IMR-90 (cell line): ENCODE results near the gene ZNF366. TPM values are rescaled to one million over a fixed set of nuclear protein-coding genes. Genes with fewer than 3 reads are reported as not detected.

Experiments
- ATAC-seq: fragments of 200-7000 bp; cut with Tn5 transposase; 2 replicates; pipeline ENCODE4 v1.9.1; 2020; ENCODE audit warnings: low read depth, mild to moderate bottlenecking, moderate library complexity
- BruUV-seq: library from RNA; stranded (reverse); fragments of 400-500 nt; replicated peaks from 2 replicates; lab custom pipeline; 2021; lab: Mats Ljungman, UMichigan
- CTCF ChIA-PET: fragments of 300-600 bp; formaldehyde crosslinking; extraction: SDS; loops from one replicate; lab custom pipeline; 2021; ENCODE audit warnings: antibody characterized with exemption; lab: Yijun Ruan, JAX
- POLR2A ChIA-PET: fragments of 300-600 bp; sonication (Branson Sonifier 250); formaldehyde crosslinking; loops from one replicate; lab custom pipeline; 2022; ENCODE audit warnings: antibody characterized with exemption; ENCODE audit not compliant: unreplicated experiment; lab: Charles Lee
- DNase-seq: peaks from one replicate; pipeline ENCODE4 v3.0.0; 2013
- H2AFZ ChIP-seq: replicated peaks from 2 replicates; pipeline ENCODE3; 2013; ENCODE audit warnings: low read length, mild to moderate bottlenecking; ENCODE audit not compliant: poor library complexity
- H2AK5ac ChIP-seq: 2 replicates; pipeline ENCODE4 v1.6.1; 2013; ENCODE audit warnings: low read depth, low read length, inconsistent platforms
- H2AK9ac ChIP-seq: replicated peaks from 2 replicates; pipeline ENCODE3; 2013; ENCODE audit warnings: mild to moderate bottlenecking, low read depth, low read length, moderate library complexity; ENCODE audit not compliant: poor library complexity
- H2BK120ac ChIP-seq: 2 replicates; pipeline ENCODE4 v1.6.1; 2013; ENCODE audit warnings: low read depth, low read length, inconsistent platforms
- H2BK15ac ChIP-seq: 3 replicates; pipeline ENCODE4 v1.6.1; 2013; ENCODE audit warnings: low read depth, low read length, inconsistent platforms
- H2BK20ac ChIP-seq: 2 replicates; pipeline ENCODE4 v1.6.1; 2013; ENCODE audit warnings: low read depth, mild to moderate bottlenecking, inconsistent platforms, low read length, moderate library complexity
- H2BK5ac ChIP-seq: 2 replicates; pipeline ENCODE4 v1.6.1; 2013; ENCODE audit warnings: mild to moderate bottlenecking, low read depth, low read length, inconsistent platforms; ENCODE audit not compliant: poor library complexity, severe bottlenecking
- H3K14ac ChIP-seq: replicated peaks from 2 replicates; pipeline ENCODE4 v1.6.1; 2013; ENCODE audit warnings: low read depth, low read length, inconsistent platforms
- H3K18ac ChIP-seq: 2 replicates; pipeline ENCODE4 v1.6.1; 2013; ENCODE audit warnings: low read depth, low read length, control low read depth
- H3K23ac ChIP-seq: 2 replicates; pipeline ENCODE4 v1.6.1; 2013; ENCODE audit warnings: low read depth, low read length, inconsistent platforms
- H3K27ac ChIP-seq: 2 replicates; pipeline ENCODE4 v1.5.1; 2013; ENCODE audit warnings: mild to moderate bottlenecking, control low read depth, low read length; ENCODE audit not compliant: insufficient read depth
- H3K27me3 ChIP-seq: 2 replicates; pipeline ENCODE4 v1.6.1; 2013; ENCODE audit warnings: low read length; ENCODE audit not compliant: control insufficient read depth, insufficient read depth
- H3K36me3 ChIP-seq: 2 replicates; pipeline ENCODE4 v1.6.1; 2013; ENCODE audit warnings: low read length, mixed read lengths; ENCODE audit not compliant: control insufficient read depth, insufficient read depth
- H3K4ac ChIP-seq: 2 replicates; pipeline ENCODE4 v1.6.1; 2013; ENCODE audit warnings: low read depth, low read length, inconsistent platforms
- H3K4me1 ChIP-seq: 2 replicates; pipeline ENCODE4 v1.6.1; 2013; ENCODE audit warnings: low read length, mixed read lengths; ENCODE audit not compliant: control insufficient read depth, insufficient read depth
- H3K4me2 ChIP-seq: 2 replicates; pipeline ENCODE4 v1.6.1; 2013; ENCODE audit warnings: low read depth, mild to moderate bottlenecking, control low read depth, low read length, moderate library complexity
- H3K4me3 ChIP-seq: 2 replicates; pipeline ENCODE4 v1.5.1; 2013; ENCODE audit warnings: low read depth, mild to moderate bottlenecking, control low read depth, low read length, moderate library complexity; ENCODE audit not compliant: insufficient read depth
- H3K56ac ChIP-seq: 2 replicates; pipeline ENCODE4 v1.6.1; 2013; ENCODE audit warnings: low read length, inconsistent platforms; ENCODE audit not compliant: insufficient read depth; ENCODE audit errors: extremely low read depth
- H3K79me1 ChIP-seq, 2 experiments: 2 replicates each; pipeline ENCODE4 v1.6.1; 2013; ENCODE audit warnings: low read length in 2 of 2, inconsistent platforms in 1 of 2, low read depth in 1 of 2
- H3K9ac ChIP-seq: 2 replicates; pipeline ENCODE4 v1.6.1; 2013; ENCODE audit warnings: low read depth, low read length, control low read depth
- H3K9me1 ChIP-seq: 2 replicates; pipeline ENCODE4 v1.6.1; 2013; ENCODE audit warnings: low read length, inconsistent platforms; ENCODE audit not compliant: insufficient read depth
- H3K9me3 ChIP-seq: 2 replicates; pipeline ENCODE4 v1.6.1; 2013; ENCODE audit warnings: low read length; ENCODE audit not compliant: control insufficient read depth, insufficient read depth
- H4K20me1 ChIP-seq: 2 replicates; pipeline ENCODE4 v1.6.1; 2013; ENCODE audit warnings: low read length, inconsistent platforms; ENCODE audit not compliant: insufficient read depth
- H4K5ac ChIP-seq: 2 replicates; pipeline ENCODE4 v1.6.1; 2013; ENCODE audit warnings: mild to moderate bottlenecking, low read depth, low read length, control low read depth
- H4K8ac ChIP-seq, 2 experiments: 2 replicates each; pipeline ENCODE4 v1.6.1; 2013; ENCODE audit warnings: low read depth in 2 of 2, low read length in 2 of 2, control low read depth in 1 of 2, inconsistent platforms in 1 of 2
- H4K91ac ChIP-seq: 2 replicates; pipeline ENCODE4 v1.6.1; 2013; ENCODE audit warnings: low read depth, low read length, inconsistent platforms; ENCODE audit not compliant: insufficient read depth
- MAZ ChIP-seq: IDR thresholded peaks from 2 replicates; pipeline ENCODE4 v1.6.1; 2012; ENCODE audit warnings: low read depth, mild to moderate bottlenecking, low read length, improper control_type of control experiment, moderate library complexity, borderline replicate concordance
- MXI1 ChIP-seq: IDR thresholded peaks from 2 replicates; pipeline ENCODE4 v1.6.1; 2012; ENCODE audit warnings: low read depth, mild to moderate bottlenecking, low read length, moderate library complexity, borderline replicate concordance
- NFE2L2 ChIP-seq: fragments of 150-350 bp; IDR thresholded peaks from 2 replicates; pipeline ENCODE4 v1.6.1; 2016; ENCODE audit warnings: low read depth, mild to moderate bottlenecking, low read length
- RCOR1 ChIP-seq: IDR thresholded peaks from 2 replicates; pipeline ENCODE4 v1.6.1; 2012; ENCODE audit warnings: mild to moderate bottlenecking, low read length, improper control_type of control experiment; ENCODE audit not compliant: insufficient replicate concordance
- WGBS, 2 experiments: methylation state at CpG; one replicate each; pipeline versions ENCODE4 v1.1.5 to v1.1.7; 2013; ENCODE audit warnings: missing lambda C conversion rate in 2 of 2; ENCODE audit not compliant: insufficient read length in 1 of 2; ENCODE audit errors: extremely low coverage in 2 of 2; 5-methylcytosine and 5-hydroxymethylcytosine counted together
- dilution Hi-C: fragments of 300-500 bp; cut with HindIII; formaldehyde crosslinking; loops from one replicate; pipeline ENCODE4 v1.14.3; 2018; ENCODE audit warnings: low sequenced_read_pairs; ENCODE audit not compliant: unreplicated experiment
- in situ Hi-C: fragments of 300-500 bp; cut with MboI; formaldehyde crosslinking; loops from 3 replicates; pipeline ENCODE4 v1.14.3; 2019; ENCODE audit warnings: low sequenced_read_pairs, inconsistent platforms, mixed read lengths
- intact Hi-C: fragments of 100-400 bp; cut with micrococcal nuclease; formaldehyde crosslinking; loops from 2 replicates; pipeline ENCODE4 v1.10.0; 2022
- polyA plus RNA-seq, 3 experiments: library from polyadenylated mRNA; depleted of rRNA; stranded (reverse); fragments of >200 nt; gene quantifications; 2 replicates each; pipeline ENCODE4 v1.2.3, GENCODE V29; 2012; ENCODE audit warnings: low replicate concordance in 1 of 3
- total RNA-seq: library from RNA; depleted of rRNA; stranded (reverse); fragments of >200 nt; gene quantifications from 2 replicates; pipeline ENCODE4 v1.2.3, GENCODE V29; 2012

ZNF366 gene
- total and polyA plus RNA-seq, 2 of the 4 experiments (the other 2 are of a cell fraction) = not detected

- in situ Hi-C loops (no loop called here), dilution Hi-C loops (no loop called here), intact Hi-C loops (no loop called here)
- Histone ChIP-seq H3K9ac (no peak overlapping the region), H2BK15ac (no peak overlapping the region), H3K23ac (no peak overlapping the region), H2BK5ac (no peak overlapping the region), H3K36me3 (no peaks in the 10 kb centered on the region), H2AFZ (no peak overlapping the region), H3K27ac (no peak overlapping the region), H4K8ac (no peak overlapping the region), H4K5ac (no peak overlapping the region), H3K4me1 (peaks cover 5% of the 10 kb centered on the region; the same call in 1 of the 2 replicates), H3K56ac (no peak overlapping the region), H3K9me1 (no peaks in the 10 kb centered on the region), H3K4ac (no peak overlapping the region), H2BK120ac (no peak overlapping the region), H3K9me3 (no peaks in the 10 kb centered on the region), H3K18ac (no peak overlapping the region), H3K27me3 (peaks cover 2% of the 10 kb centered on the region; the same call in 1 of the 2 replicates), H2AK5ac (no peak overlapping the region), H3K4me2 (no peak overlapping the region), H4K91ac (no peak overlapping the region), H2BK20ac (no peak overlapping the region), H4K20me1 (no peaks in the 10 kb centered on the region), H3K4me3 (no peak overlapping the region), H2AK9ac (no peak overlapping the region), H3K14ac (no peak overlapping the region), H3K79me1 (no peaks in the 10 kb centered on the region)
- DNase-seq (no peak), ATAC-seq (no peak)
- 100% methylated on average over 3 of the region's 6 CpGs; no CpG with 5 or more reads in 1 of the 2 experiments for WGBS, 2 experiments
- POLR2A ChIA-PET = no interaction called here
- CTCF ChIA-PET = interaction anchor here (0.6 kb wide), 1 partner anchor 35 kb away, joined by 4 read pairs; no protein-coding TSS in a partner anchor
- TF ChIP-seq RCOR1 (no peak), NFE2L2 (no peak), MAZ (no peak), MXI1 (no peak)
- BruUV-seq = no TSS peak
Observed at GRCh38 chr5:72485430-72485974, 21.7 kb downstream of the ZNF366 start.
